DMS53 treated with DMSO at 0.1 percent for 48 hours (cell line): ENCODE results near the gene NTN1.

Experiments used
- DNase-seq: peaks from one replicate; lab custom pipeline; 2025; ENCODE audit not compliant: unreplicated experiment; lab: John Stamatoyannopoulos, UW

NTN1 gene

DNA sequence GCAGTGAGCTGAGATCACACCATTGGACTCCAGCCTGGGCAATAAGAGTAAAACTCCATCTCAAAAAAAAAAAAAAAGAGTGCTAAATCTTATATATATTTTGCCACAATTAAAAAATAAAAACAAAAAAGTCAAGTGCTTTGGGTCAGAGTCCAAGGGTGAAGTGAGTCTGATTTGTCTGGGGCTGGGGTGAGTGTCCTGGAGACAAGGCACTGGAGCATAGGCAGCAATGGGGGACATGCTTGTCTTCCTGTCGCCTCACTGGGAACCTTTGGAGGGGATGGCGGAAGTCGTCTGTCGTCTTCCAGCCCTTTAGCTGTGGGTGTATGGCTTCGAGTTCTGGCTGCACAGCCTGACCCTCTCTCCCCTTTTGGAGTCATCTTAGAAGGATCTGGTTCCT lies 167.1 kb downstream of the NTN1 start:
- DNase-seq, result no peak

DNA sequence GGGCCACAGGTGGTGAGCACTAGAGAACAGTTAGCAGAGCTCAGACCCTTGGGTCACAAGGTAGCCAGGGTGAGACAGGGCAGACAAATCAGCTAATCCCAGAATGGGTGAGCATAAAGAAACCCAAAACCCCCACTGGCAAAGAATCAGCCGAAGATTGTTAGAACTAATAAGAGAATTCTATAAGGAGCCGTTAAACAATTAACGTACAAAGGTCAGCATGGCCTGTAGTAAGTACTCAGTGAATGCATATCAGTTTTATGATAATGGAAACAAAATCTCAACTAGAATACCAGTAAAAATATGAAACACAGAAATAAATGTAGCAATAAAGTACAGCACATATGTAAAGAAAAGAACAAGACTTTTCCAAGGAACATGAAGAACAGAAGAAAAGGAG lies 168.6 kb downstream of the NTN1 start:
- no peak for DNase-seq

DNA sequence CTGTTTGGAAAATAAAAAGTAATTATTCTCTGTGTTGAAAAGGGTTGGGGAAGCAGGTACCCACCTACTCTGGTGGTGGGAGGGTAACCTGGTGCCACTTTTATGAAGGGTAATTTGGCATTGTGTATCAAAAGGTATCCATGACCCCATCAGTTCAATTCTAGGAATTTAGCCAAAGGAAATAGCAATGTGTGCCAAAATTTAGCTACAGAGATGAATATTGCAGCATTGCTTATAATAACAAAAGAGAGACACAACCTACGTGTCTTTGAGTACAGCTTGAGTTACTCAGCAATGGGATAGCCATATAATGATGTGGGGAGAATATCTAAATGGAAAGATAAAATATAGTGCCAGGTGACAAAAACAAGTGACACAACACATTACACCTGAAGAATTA lies 170.7 kb downstream of the NTN1 start:
- DNase-seq, result no peak

DNA sequence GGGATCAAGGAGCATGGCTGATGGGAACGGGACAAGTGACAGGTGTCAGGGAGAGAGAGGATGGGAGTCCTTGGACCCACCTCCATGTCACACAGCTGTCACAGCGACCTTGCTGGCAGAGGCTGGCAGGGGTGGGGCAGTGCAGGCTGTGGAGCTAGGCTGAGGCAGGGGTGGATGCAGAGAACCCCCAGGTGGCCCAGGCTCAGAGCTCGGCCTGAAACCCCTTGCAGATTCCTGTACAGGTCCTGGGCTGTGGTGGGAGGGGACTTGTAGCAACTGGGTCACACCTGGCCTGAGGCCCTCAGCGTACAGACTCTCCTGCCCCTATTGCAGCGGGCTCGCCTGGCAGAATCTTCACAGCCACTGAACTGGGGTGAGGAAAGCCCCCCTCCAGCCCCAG lies 174.1 kb downstream of the NTN1 start:
- no peak for DNase-seq

DNA sequence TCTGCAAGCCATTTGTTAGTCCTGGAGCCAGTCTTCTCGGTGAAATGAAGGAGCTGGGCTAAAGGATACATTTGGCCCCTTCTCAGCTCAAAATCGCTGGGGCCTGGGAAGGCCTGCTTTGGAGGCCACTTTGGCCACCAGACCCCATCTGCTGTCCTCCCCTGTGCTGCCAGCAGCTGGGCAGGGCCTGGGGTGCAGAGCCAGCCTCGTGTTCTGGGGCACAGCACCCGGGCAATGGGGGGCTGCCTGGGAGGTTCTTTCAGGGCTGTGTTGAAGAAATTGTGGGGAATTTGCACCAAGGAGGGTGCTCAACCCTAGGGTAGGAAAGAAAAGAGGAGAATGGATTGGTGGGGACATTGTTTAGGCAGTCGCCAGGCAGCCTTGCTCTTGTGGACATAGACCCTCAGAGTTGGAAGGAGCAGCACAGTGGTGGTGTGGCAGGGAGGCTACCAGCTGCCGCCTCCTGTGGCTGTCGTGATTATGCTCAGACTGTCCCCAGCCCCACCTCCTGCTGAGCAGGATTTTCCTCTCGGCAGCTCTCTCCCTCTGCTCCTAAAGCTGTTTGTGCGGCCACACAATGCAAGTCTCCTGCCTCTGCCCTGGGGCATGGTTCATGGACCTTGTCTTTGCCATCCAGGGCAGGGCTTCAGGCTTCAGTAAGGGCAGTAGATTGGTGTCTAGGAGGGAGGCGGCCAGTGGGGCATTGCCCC lies 174.8 kb downstream of the NTN1 start:
- peak; percentile 6 for DNase-seq

DNA sequence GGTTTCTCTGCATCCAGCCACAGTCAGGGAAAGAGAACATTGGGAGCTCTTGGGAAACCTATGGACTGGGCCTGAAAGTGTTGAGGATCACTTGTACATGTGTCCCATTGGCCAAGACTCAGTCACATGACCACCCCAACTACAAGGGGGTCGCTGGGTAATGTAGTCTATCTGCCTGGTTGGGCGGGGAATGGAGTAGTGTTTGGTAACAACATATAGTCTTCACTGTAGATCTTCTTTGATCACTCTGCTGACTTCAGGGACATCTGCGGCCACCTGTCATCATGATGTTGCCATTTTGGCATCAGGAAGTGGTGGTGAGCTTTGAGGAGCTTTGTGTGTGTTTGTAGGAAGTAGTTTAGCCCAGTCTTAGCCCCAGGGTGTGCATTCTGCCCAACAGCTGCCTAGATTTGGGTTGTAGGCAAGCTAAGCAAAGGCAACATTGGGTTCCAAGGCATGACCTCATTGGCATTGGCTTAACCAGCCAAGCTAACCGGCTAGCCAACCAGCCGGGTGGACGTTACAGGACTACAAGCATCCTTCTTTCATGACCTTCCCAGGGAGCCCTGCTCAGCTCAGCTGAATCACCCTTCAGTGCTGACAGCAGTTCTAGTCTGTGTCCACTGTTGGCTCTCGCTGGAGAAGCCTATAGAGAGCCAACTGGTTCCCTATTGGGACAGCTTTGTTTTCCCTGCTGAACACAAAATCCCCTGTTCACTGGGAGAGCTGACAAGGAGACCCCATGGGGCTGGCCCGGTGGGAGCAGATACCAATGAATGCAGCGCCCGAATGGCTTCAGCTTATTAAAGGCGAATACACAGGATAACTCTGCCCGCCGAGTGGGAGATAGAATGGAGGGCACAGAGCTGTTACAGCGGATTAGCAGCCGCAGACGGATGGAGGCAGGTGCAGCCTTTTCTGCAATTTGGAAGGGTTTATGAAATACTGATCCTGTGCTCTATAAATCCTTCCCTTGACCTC lies 178.6 kb downstream of the NTN1 start:
- no peak for DNase-seq

DNA sequence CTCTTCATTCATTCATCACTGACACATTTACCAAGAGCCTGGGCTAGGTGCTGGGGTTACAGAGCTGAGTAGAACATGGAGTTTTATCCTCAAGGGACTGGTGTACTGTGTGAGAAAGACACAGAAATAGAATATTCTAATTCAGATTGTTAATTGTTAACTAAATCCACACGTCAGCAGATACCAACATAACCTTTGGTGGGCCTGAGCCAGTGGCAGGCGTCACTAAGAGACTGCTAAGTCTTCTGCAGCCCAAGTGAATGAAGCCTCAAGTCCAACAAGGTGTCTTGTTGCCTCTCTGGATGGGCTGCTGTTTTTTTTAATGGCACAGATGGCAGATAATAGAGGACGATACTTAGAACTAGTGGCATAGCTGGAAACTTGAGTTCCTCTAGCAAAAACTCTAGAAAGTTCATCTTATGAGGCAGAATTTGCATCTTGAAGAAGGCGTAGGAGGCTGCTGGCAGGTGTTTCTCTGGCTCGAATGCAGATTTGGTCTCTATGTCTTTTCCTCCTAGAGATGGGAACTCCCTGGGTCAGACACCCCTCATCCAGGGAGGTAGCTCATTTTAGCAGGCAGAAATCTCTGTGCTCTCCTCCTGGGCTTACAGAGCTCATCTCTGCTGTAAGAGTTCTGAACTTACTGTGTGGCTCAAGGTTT lies 179.5 kb downstream of the NTN1 start:
- DNase-seq, result no peak

DNA sequence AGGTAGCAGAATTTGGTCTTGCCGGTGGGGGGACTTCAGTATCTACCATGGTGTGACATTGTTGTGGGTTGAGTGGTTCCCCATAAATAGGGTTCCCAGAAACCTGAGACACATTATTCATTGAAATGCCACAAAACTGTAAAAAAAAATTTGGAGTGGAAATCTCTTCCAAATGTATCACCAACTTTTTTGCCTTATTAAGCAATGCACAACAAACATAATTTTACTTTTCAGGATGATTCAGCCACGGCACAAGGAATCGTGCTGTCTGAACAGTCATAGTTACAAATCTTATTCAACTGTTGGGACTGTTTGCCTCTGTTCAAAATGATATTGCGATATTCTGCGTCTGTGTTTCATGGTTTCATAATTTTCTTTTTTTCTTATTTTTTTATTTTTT lies 181.2 kb downstream of the NTN1 start:
- no peak for DNase-seq

DNA sequence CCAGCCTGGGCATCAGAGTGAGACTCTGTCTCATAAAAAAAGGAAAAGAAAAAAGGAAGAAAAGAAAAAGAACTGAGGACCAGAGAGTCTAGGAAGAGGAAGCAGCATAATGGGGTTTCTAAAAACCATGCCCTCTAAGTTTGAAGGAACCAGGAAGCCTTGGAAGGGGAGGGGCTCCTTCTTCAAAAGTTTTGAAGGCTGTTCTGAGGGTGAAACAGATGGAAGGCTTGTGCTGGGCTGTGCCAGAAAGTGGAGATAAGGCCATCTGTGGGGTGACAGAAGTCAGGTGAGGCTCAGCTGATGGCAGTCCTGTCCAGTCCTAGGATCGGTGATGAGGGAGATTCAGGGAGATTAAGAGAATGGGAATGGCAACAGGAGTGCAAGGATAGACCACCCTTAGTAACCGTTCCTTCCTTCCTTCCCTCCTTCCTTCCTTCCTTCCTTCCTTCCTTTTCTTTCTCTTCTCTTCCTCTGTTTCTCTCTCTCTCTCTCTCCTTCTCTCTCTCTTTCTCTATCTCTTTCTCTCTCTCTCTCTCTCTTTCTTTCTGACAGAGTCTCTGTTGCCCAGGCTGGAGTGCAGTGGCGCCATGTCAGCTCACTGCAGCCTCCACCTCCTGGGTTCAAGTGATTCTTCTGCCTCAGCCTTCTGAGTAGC lies 182.6 kb downstream of the NTN1 start:
- no peak for DNase-seq

DNA sequence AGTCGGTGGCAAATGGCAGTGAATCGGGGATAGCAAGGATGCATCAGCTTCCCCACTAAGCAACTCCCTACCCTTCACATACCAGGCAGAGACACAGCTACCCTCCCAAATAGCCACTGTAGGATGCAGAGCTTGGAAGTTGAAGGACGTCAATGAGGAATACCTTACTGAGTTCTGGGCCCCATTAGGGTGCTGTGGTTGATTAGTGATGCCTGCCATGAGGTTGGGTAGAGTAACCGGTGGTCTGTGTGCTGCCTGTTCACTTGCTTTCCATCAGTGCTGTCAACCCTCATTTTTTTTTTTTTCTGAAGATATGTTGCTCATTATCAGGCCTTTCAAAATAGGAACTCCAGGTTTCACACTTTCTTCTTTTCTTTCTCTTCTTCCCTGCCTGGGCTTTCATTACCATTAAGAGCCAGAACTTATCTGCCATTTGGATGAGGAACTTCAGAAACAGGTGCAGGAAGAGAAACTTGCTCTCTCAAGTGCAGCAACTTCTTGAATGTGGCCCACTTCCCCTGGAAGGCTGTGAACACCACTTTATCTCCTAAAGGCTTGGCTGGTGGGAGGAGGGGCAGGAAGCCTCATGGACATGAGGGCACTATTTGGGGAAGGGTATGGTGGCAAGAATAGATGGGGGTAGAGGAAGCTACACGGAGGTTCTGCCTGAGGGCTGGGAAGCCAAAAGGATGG lies 183.5 kb downstream of the NTN1 start:
- no peak for DNase-seq

DNA sequence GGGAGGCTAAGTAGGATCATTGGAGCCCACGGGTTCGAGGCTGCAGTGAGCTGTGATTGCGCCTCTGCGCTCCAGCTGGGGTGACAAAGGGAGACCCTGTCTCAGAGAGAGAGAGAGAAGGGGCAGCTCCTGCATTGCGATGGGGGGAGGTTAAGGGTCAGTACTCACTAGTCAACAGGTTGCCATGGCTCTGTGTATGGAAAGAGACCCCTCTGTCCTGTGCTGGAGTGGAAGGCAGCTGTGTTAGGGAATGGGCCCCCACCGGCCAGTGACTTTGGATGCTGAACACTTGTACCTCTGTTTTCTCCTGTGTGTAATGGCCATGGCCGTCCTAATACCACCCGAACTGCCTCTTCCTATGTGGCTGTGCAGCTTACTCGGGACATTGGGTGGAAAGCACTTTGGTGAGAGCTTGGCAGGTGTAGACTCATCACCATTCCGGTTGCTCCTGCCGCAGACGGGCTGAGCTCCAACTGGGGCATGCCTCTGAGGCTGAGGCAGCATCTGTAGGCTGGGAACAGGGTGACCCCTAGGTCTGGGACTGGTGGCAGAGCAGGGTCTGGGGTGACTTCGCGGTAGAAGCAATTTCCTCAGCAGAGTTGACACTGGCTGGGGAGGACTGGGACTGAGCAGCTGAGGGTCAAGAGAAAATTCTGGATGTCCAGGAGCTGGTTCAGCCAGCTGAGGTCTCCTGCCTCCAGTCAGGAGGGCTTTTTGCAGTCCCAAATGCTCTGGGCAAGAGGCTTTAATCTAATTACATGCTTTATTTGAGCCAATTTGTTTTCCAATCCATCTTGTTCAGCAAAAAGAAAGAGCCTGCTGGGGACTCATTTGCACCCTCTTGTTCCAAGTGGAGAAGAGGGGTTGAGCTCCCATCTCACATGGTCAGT lies 184.5 kb downstream of the NTN1 start:
- DNase-seq, result no peak

DNA sequence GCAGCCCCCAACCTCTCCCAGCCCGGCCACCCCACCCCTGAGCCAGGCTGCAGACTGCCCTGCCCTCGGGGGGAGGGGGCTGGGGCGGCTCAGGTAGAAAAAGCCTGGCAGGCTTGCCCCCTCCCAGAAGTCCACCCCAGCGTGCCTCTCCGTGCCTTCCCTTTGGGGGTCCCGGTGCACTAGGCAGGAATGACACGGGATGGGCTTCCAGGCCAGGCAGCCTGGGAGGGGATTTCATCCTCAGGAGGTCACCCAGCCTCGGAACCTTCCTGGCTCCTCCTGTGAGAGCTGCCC lies 185.0 kb downstream of the NTN1 start:
- no peak for DNase-seq

DNA sequence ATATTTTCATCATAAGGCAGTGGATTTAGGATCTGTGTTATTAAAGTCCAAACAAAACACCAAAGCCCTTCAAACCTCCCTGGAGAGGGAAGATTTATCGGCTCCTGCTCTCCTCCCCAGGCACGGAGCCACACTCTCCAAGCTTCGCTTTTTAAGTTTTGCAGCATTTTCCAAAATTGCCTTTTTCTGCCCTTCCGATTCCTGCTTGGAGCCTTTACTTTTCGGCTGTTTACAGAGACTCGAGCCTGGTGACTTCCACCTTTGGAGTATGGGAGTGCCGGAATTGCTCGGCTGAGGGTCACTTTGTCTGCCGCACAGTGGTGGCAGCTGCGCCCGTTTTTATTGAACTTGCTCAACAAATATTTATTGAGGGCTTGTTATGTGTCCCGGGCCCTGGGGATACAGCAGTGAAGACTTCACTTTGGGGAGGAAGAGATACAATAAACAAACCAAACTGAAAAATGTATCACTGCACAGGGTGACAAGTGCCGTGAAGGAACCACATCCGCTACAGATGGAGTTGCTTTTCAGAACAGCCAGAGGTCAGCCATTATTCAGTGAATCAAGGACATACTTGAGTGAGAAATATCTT lies 185.5 kb downstream of the NTN1 start:
- DNase-seq, result peak; percentile 10

DNA sequence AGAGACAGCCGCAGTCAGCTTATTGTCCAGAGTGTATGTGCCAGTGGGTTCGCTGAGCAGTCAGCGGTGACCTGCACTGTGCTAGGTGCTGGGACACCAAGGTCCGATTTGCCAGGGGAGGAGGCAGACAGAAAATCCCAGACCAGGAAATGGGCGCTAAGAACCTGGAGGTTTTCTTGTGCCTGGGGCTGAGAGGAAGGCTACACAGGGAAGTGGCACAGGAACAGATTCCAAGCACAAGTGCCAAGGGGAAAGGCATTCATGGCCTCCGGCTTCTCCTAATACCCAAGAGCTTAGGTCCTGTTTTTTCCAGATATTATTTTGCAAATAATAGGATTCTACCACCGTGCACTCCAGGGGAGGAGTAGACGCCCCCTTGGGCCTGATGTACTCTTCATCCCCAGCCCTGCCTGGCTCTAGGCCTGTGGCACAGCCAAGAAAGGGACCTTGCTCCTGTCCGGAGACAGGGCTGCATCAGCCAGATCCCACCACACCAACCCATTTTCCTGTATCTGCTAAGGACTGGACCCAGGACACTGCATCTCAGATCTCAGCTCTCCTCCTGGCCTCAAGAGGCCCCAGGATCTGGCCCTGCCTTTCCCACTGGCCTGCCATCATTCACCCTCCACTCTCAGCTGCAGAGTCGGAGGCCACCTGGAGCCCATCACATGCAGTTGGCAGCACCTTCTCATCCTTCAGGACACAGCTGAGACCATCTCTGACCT lies 187.2 kb downstream of the NTN1 start:
- DNase-seq, result no peak

DNA sequence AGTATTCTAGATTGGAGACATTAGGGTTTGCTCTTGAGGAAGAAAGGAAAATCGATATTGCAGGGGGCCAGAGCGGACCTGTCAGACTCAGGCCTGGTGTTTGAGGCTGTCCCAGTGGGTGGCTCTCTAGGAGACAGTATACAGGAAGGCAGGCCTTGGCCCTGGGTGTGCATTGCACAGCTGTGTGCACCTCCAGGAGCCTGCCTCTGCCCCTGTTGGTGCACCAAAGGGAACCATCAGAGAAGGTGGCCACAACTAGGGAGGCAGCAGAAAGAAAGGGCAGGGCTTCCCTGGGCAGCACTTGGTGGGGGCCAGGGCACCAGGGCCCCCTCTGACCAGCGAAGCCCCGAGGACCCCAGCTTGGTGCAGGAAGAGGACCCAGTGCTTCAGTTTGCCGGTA lies 188.0 kb downstream of the NTN1 start:
- DNase-seq, result no peak

DNA sequence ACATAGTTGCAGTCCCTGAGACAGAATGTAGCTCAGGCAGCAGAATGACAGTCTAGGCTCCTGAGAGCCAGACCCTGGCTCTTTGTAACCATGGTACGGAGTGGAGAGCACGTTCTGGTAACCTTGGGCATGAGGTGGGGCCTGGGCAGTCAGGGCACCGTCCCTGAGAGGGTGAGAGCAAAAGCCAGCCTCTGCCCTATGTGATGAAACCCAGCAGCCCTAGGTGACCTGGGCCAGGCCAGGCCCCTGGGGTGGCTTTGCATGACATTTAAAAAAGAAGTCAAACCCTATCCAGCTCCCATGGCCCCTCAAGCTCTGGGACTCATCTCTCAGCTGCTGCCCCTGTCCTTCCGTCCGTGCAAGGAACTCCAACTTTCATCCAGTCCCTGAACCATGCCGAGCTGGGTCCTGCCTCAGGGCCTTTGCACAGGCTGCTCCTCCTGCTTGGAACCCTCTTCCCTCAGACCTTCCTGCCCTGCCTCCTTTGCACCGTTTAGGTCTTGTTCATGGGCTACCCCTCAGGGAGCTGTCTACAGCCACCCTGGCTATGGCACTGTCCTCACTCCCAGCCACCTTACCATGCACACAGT lies 188.6 kb downstream of the NTN1 start:
- no peak for DNase-seq

DNA sequence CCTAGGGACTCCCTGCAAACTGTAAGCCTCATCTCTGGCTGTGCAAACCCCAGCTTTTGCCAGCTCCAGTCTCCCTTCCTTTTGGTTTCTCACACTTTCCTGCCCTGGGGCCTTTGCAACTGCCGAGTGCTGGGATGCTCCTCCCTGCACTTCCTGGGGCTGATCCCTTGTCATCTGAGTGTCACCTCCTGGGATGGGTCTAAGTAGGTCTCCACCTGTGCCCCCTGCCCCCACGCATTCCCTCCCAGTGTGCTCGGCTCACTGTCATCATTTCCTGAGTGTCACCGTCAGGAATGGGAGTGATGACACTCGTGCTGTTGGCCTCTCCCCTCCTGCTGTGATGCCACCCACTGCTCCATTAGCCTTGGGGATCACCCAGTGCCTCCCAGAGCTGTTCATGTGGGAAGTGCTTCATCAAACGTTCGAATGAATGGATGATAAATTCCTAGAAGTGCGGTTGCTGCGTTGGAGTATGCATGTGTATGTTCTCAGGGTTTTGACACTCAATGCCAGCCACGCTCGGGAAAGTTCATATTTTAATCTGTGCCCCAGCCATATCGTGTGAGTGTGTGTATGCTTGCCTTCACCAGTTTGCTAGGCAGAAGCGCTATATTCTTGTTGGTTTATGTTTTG lies 189.9 kb downstream of the NTN1 start:
- no peak for DNase-seq
